Natural killer cell treated with Interleukin-12 subunit alpha and Interleukin-12 subunit beta and Interleukin-15 and Interleukin-18, amount 100 ng/mL, for 72 hours (primary cell): ENCODE measurements around the gene CTSH. TPM values are rescaled to one million over a fixed set of nuclear protein-coding genes. Genes with fewer than 3 reads are reported as not detected.
A peak's percentile ranks its signal among the peaks of the same experiment; 100 is the strongest.

ENCODE experiments used
- ATAC-seq, 2 donors: fragments of 150-1000 bp; cut with Tn5 transposase in 1 of 2; sonication (Bioruptor Pico), chemical (Tn5 transposase) in 1 of 2; 2 replicates each; pipeline ENCODE4 v1.10.0; 2021
- DNase-seq: peaks from one replicate; pipeline ENCODE4 v3.0.0; 2022; ENCODE audit warnings: low spot score
- H3K27ac Mint-ChIP-seq, 2 donors: 1 replicate in 1 of 2; 2 replicates in 1 of 2; pipeline ENCODE4 v1.8.0; 2022; ENCODE audit warnings: mixed read lengths in 2 of 2, mild to moderate bottlenecking in 1 of 2, moderate library complexity in 1 of 2
- H3K27me3 Mint-ChIP-seq, 2 donors: 1 replicate in 1 of 2; 2 replicates in 1 of 2; pipeline ENCODE4 v1.8.0; 2022; ENCODE audit warnings: mixed read lengths in 2 of 2
- H3K36me3 Mint-ChIP-seq: one replicate; pipeline ENCODE4 v1.8.0; 2022; ENCODE audit warnings: mixed read lengths
- H3K4me1 Mint-ChIP-seq, 2 donors: 1 replicate in 1 of 2; 2 replicates in 1 of 2; pipeline ENCODE4 v1.8.0; 2022; ENCODE audit warnings: low read depth in 2 of 2, mixed read lengths in 2 of 2, mild to moderate bottlenecking in 1 of 2
- H3K4me3 Mint-ChIP-seq: one replicate; pipeline ENCODE4 v1.8.0; 2022; ENCODE audit warnings: mixed read lengths
- H3K9me3 Mint-ChIP-seq: 2 replicates; pipeline ENCODE4 v1.8.0; 2022; ENCODE audit warnings: mixed read lengths
- total RNA-seq, 2 donors: library from RNA; stranded (reverse); gene quantifications; one replicate each; pipeline ENCODE4 v1.2.3, GENCODE V29; 2022

The CTSH gene
- total RNA-seq, 2 donors from 2014 or later: 16.1 to 25.2 TPM

DNA sequence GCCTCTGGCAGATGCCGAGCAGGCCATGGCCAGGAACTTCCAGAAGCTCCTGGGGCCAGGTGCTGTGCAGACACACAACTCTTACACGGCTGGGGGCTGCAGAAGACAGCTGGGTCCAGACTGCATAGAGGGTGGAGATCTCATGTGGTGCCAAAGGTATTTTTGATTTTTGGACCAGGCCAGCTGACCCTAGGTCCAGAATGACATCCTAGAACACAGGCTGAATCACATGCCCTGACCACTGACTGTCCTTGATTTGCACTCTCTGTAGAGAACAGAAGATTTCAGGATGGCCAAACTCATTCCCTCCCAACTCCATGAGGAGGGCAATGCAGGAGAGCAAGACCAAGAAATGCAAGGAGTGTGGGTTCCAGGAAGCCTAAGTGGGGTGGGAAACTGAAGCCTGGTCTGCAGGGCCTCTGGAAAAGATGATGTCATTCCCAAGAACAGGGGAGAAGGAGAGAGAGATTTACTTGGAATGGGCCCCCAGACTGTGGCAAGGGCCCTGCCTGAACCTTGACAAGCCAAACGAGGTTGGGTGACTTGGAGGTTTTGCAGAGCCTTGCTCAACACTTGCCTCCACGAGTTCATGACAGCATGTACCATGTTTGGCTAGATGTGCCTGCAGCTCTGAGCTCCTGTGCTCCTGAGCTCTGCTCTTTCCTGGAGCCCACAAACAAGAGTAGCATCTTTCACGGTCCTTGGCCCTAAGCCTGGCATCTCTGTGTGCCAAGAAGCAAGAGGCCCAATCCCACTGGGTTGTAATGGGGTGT, 38.5 kb upstream of the CTSH start:
- no peaks in the 10 kb centered on the region for H3K4me1 Mint-ChIP-seq
- no peaks in the 10 kb centered on the region for H3K36me3 Mint-ChIP-seq
- no peak for DNase-seq
- no peak overlapping the region for H3K4me3 Mint-ChIP-seq
- peak in 1 of 2 donors; percentile 27 for ATAC-seq
- no peaks in the 10 kb centered on the region for H3K9me3 Mint-ChIP-seq
- peaks cover 10 to 16% of the 10 kb centered on the region in 2 donors for H3K27me3 Mint-ChIP-seq
- no peak overlapping the region for H3K27ac Mint-ChIP-seq

DNA sequence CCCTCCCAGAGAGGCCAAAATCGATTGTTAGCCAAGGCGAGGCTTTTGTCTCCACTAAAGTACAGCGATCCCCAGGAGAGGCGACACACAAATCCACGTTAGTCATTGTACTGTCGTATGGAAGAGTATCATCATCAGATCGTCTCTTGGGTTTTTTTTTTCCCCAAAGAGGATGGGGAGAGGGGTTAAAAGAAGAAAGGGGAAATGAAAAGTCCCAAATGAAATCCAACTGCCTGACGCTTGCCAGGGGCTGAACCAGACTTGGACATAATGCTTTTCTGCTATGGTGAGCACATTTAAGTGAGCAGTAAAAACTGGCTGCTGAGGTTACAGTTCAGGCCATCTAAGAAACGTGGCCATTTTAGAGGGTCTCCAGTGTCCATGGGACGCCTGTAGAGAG, 37.9 kb upstream of the CTSH start:
- H3K9me3 Mint-ChIP-seq: no peaks in the 10 kb centered on the region
- H3K27me3 Mint-ChIP-seq: peaks cover 6 to 10% of the 10 kb centered on the region in 2 donors
- peaks cover 0 to 1% of the 10 kb centered on the region in 2 donors for H3K4me1 Mint-ChIP-seq
- ATAC-seq (no peak), DNase-seq (no peak)
- H3K36me3 Mint-ChIP-seq: no peaks in the 10 kb centered on the region
- H3K4me3 Mint-ChIP-seq: no peak overlapping the region
- H3K27ac Mint-ChIP-seq: no peak overlapping the region

DNA sequence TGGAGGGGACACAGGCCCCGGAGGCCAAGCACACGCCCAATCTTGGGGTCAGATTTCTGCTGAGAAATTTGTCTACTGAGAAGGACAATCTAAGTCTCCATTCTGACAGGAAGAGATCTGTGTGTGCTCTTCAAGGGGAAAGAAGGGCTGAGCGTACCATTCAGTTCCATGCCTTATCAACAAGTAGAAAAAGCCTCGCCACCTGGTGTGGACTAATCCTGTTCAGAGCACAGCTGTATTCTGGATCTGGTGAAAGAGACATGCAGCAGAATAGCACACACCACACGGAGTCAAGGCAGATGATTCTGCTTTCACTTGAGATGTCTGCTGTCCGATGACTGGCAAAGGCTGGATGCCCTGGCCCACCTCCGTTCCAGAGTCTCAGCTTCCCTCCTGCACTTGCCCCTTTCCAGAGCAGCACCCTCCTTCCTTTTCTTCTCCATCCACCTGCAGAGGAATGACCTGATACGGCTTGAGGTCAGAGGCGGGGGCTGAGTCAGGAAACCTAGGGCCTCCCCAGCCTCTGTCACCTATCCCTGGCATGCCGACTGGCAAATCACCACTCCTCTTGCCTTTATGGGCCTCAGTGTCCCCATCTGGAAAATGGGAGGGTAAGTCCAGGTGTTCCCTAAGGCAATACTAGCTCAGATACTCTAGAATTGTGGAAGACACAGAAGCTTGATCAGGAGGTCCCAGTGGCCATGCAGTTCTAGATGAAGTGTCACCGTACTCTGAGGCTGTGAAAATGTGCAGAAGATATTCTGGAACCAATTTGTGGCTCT, 36.9 kb upstream of the CTSH start:
- Mint-ChIP-seq H3K4me1 (peaks cover 0 to 8% of the 10 kb centered on the region in 2 donors), H3K9me3 (no peaks in the 10 kb centered on the region)
- ATAC-seq: no peak

DNA sequence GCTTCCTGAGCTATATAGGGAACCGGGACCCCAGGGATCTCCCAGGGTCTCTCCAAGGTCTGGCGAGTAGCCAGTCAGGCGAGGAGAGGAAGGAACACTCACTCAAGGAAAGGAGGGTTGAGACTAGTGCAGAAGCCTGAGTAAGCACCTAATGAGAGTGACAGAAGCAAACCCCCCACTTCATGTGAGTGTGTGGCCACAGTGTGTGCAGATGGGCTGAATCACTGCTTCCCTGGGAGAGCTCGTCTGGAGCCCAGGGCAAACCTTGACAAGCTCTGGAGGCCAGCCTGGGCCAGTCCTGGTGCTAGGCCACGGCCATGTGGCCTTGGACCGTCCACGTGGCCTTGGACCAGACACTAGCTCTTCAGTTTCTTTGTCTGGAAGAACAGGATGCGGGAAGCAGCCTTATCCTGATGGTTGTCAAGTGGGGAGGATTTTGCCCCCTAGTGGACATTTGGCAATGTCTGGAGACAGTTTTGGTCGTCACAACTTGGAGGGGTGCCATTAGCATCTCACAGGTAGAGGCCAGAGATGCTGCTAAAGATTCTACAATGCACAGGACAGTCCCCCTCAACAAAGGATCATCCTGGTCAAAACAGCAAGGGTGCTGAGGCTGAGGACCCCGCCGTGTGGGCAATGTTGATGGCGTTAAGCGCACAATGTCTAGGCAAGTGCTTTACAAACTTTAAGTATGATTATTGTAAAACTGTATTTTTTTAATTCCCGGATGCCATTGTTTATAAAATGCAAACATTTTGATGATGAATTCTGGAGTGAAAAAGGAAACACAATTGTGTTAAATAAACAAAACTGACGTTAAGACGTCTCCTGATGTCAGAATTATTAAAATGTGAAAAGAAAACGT, 34.8 kb upstream of the CTSH start:
- Mint-ChIP-seq H3K4me1 (peaks cover 0 to 8% of the 10 kb centered on the region in 2 donors), H3K27ac (no peak overlapping the region), H3K27me3 (peaks cover 6% of the 10 kb centered on the region in 2 donors), H3K36me3 (no peaks in the 10 kb centered on the region), H3K9me3 (no peaks in the 10 kb centered on the region), H3K4me3 (no peak overlapping the region)
- ATAC-seq: no peak
- no peak for DNase-seq

More for the DNA sequence above, 36.9 kb upstream of the CTSH start:
- Mint-ChIP-seq H3K27ac (no peak overlapping the region), H3K27me3 (peaks cover 6% of the 10 kb centered on the region in 2 donors), H3K36me3 (no peaks in the 10 kb centered on the region), H3K4me3 (no peak overlapping the region)
- DNase-seq: no peak

DNA sequence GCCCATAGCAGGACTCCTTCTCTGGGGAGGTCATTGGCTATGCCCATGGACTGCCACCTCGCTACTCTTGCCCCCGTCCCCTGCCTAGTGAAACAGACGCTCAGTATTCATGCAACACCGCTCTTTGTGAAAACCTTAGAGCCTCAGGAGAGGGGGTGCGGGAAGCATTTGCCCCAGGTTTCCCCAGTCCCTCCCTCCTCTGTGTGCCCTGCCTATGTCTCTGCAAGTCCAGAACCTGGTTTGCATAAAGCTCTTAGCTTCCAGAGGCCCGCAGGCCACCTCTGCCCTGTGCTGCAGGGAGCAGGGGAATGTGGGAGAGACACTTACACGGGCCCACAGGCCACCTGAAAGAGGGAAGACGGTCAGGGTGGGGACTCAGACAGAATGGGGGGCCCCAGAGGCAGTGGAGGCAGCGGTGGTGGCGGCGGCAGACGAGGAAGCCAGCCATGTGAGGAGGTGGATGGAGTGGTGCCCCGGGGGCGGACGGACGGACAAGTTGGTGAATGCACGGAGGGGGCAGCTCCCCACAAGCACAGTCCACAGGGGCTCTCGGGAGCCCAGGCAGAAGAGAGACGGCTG, 33.8 kb upstream of the CTSH start:
- DNase-seq (no peak), ATAC-seq (no peak)
- H3K4me1 Mint-ChIP-seq: peaks cover 0 to 8% of the 10 kb centered on the region in 2 donors
- H3K9me3 Mint-ChIP-seq: no peaks in the 10 kb centered on the region
- peaks cover 2 to 5% of the 10 kb centered on the region in 2 donors for H3K27me3 Mint-ChIP-seq
- no peak overlapping the region for H3K27ac Mint-ChIP-seq
- no peak overlapping the region for H3K4me3 Mint-ChIP-seq
- no peaks in the 10 kb centered on the region for H3K36me3 Mint-ChIP-seq

DNA sequence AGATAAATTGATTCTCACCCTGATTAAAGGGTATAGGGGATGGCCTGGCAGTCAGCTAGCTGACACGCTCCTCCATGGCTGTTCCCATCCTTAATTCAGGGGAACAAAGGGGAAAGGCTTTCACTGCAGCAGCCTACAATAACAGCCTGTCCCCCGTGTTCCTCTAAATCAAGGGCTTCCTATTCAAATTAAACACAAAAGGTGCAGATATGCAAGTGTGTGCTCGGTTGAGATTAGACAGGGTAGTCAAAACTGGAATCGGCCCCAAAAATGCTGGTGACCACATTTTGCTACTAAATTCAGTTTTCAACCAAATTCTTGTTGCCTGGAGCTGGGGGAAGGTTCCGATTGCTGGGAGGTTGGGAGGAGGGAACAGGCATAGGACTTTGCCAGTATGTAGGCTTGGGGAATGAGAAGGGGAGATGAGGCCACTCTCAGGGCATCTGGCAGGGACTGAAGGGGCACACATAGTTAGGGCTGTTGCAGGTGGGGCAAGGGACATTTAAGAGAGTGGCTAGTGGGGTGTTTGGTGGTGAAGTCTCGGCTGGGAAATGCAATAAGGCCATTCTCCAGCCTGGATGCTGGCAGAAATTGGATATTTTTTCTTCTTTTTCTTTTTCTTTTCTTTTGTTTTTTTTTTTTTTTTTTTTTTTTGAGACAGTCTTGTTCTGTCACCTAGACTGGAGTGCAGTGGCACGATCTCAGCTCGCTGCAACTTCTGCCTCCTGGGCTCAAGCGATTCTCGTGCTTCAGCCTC, 32.9 kb upstream of the CTSH start:
- H3K4me1 Mint-ChIP-seq: peaks cover 0 to 8% of the 10 kb centered on the region in 2 donors
- no peak overlapping the region for H3K4me3 Mint-ChIP-seq
- peaks cover 0 to 6% of the 10 kb centered on the region in 2 donors for H3K27me3 Mint-ChIP-seq
- no peaks in the 10 kb centered on the region for H3K36me3 Mint-ChIP-seq
- DNase-seq: no peak
- ATAC-seq: no peak
- H3K27ac Mint-ChIP-seq: no peak overlapping the region
- H3K9me3 Mint-ChIP-seq: no peaks in the 10 kb centered on the region

DNA sequence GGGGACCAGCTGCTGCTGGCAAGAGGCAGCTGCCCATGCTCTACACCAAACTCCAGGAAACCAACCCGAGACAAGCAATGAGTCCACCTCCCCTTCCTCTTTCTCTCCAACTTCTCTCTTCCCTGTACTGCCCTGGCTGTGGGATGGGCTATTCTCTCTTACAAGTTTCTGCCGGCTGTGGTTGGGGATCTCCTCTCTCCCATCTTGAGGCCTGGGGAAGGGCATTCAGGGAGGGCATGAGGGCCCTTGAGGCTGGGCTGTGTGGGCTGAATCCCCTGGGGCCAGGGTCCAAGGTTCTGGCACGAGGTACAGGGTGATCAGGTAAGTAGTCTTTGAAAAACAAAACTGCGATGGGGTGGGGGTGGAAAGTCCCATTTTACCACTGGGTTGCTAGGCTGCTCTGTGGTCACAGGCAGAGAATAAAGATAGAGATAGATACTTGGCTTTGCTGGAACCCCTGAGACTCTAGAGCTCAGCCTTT, 32.3 kb upstream of the CTSH start:
- no peak overlapping the region for H3K27ac Mint-ChIP-seq
- DNase-seq (no peak), ATAC-seq (no peak)
- H3K4me1 Mint-ChIP-seq: peaks cover 0 to 8% of the 10 kb centered on the region in 2 donors
- H3K9me3 Mint-ChIP-seq: no peaks in the 10 kb centered on the region
- peaks cover 0 to 6% of the 10 kb centered on the region in 2 donors for H3K27me3 Mint-ChIP-seq
- H3K36me3 Mint-ChIP-seq: no peaks in the 10 kb centered on the region
- H3K4me3 Mint-ChIP-seq: no peak overlapping the region

DNA sequence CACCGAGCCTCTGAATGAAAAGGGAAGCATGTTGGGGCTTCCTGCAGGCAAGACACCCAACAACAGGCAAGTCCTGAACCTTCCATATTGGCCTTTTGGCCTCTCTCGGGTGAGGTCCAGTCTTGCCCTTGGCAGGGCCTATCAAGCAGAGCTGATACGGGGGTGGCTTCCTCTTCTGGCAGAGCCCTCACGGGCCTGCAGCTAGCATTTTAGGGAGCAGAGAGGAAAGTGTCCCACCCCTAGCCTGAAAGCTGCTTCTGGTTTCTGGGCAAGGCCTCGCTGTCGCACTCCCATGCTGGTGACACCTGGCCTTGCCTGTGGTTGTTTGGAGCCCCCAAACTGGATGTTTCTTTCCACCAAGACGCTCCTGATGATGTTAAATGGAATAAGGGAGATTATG, 31.8 kb upstream of the CTSH start:
- no peak for ATAC-seq
- Mint-ChIP-seq H3K27ac (no peak overlapping the region), H3K4me1 (peaks cover 0 to 8% of the 10 kb centered on the region in 2 donors)

DNA sequence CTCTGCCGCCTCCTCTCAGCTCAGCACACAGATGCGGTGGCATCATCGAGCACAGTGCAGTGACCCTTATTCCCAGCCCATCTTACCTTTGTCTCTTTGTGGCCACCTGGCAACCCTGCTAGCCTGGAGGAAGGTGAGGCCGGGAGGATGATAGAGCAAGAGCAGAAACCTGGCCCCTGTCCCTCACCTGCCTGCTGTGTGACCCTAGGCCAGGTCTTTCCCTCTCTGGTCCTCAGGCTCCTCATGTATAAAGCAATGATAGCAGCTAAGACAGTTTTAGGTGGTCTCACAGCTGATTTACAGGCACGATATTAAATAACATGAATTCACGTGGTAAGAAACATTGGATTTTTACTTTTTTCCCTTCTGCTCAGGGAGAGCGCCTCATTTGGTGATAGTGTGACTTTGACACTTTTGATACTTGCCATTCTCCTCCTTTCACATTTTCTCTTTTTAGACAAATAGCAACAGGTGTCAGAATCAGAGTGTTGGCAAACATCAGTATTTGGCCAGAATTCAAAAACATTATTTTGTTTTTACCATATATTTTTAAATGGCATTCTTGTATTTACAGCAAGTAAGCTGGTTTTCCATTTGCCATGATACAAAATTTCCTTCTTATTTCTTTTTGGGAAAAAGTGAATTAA, 29.5 kb upstream of the CTSH start:
- no peaks in the 10 kb centered on the region for H3K36me3 Mint-ChIP-seq
- ATAC-seq (no peak), DNase-seq (no peak)
- peaks cover 0 to 8% of the 10 kb centered on the region in 2 donors for H3K4me1 Mint-ChIP-seq
- peaks cover 0 to 6% of the 10 kb centered on the region in 2 donors for H3K27me3 Mint-ChIP-seq
- no peak overlapping the region for H3K27ac Mint-ChIP-seq
- no peak overlapping the region for H3K4me3 Mint-ChIP-seq
- no peaks in the 10 kb centered on the region for H3K9me3 Mint-ChIP-seq

More for the DNA sequence above, 31.8 kb upstream of the CTSH start:
- no peaks in the 10 kb centered on the region for H3K9me3 Mint-ChIP-seq
- H3K27me3 Mint-ChIP-seq: peaks cover 0 to 6% of the 10 kb centered on the region in 2 donors
- no peaks in the 10 kb centered on the region for H3K36me3 Mint-ChIP-seq
- DNase-seq: no peak
- H3K4me3 Mint-ChIP-seq: no peak overlapping the region

DNA sequence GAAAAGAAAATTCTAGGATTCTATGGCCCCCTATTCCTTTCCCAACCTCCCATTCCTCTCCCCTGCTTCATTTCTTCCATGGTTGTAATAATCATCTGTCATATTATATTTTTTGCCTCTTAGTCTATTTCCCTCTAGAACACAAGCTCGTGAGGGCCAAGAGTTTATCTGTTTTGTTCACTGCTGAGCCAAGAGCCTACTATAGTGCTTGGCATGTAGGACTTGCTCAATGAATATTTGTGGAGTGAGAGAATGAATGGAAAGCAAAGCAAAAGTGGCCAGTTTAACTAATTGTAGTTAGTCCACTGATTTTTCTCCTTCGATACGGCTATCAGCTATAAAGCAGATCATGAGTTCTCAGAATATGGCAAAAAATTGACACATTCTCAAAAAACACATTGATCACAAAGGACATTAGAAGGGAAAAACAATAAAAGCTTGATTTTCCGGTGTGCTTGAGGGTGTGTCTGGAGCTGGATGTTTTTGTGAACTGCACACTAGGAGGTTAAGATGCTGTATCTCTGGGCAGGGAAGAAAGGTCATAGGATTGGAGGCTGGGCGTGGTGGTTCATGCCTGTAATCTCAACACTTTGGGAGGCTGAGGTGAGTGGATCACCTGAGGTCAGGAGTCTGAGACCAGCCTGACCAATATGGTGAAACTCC, 25.0 kb upstream of the CTSH start:
- Mint-ChIP-seq H3K4me1 (no peaks in the 10 kb centered on the region), H3K4me3 (no peak overlapping the region), H3K36me3 (no peaks in the 10 kb centered on the region), H3K9me3 (no peaks in the 10 kb centered on the region), H3K27me3 (peaks cover 0 to 3% of the 10 kb centered on the region in 2 donors), H3K27ac (no peak overlapping the region)
- DNase-seq (no peak), ATAC-seq (no peak)

DNA sequence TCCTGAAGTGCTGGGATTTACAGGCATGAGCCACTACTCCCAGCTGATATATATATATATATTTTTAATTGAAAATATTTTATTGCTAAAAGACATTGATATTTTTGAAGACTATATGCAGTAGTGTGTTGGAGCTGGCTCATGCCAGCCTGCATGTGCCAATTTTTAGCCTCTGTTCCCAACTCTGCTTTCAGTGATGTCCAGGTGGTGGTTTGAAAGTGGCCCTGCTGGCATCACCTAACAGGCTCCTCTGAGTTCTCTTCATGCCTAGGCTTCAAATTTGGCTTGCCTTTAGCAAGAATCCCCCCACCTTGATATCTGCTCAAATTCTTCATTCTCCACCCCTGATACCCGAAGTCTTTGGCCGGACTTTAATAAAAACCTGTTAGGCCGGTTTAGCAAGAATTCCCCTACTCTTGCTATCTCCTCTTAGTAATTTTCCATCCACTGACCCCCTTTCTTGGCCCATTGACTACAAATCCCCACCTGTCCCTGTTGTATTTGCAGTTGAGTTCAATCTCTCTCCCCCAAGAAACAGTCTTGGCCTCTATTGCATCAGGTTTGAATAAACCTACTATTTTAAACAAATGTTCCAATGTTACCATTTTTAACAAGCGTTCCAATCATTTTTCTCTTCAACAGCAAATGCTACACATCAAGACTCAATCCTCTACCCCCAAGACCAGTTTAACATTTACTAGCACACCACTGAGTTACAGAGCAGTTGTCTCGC, 23.9 kb upstream of the CTSH start:
- ATAC-seq (no peak), DNase-seq (no peak)
- Mint-ChIP-seq H3K4me3 (no peak overlapping the region), H3K36me3 (no peaks in the 10 kb centered on the region), H3K27ac (no peak overlapping the region), H3K9me3 (no peaks in the 10 kb centered on the region), H3K27me3 (peaks cover 0 to 2% of the 10 kb centered on the region in 2 donors), H3K4me1 (no peaks in the 10 kb centered on the region)
